Measurements from ENCODE around the gene TANC1.

The TANC1 gene

GRCh38 chr2:158968396-158969161 is at the start of gene TANC1:
Gene TANC1, plus strand, starts transcription at chr2:158968640. Its CDS starts 97,271 bp downstream, at chr2:159065911.
- Histone ChIP-seq H3K36me3 (ENCODE audit: insufficient read depth, low read depth, low read length) (no peaks in the 10 kb centered on the region), H3K9me3 (ENCODE audit: insufficient read depth, low read depth, low read length) (no peaks in the 10 kb centered on the region), H3K27me3 (ENCODE audit: insufficient read depth, low read length) (peaks cover 78% of the 10 kb centered on the region), H3K9ac (ENCODE audit: low read depth, low read length) (peak within 1 kb of the TSS; percentile 63; the same call in 1 of the 2 replicates), H3K4me3 (ENCODE audit: low read length) (peak within 1 kb of the TSS; percentile 88), H3K27ac (ENCODE audit: low read length) (no peak within 1 kb of the TSS), H3K4me1 (ENCODE audit: insufficient read depth, low read length) (peaks cover 9% of the 10 kb centered on the region; the same call in 1 of the 2 replicates)

- Histone ChIP-seq H3K4me1 (ENCODE audit: insufficient read depth, low read length) (peaks cover 15% of the 10 kb centered on the region; the same call in 1 of the 2 replicates), H3K27me3 (ENCODE audit: insufficient read depth, low read length) (no peaks in the 10 kb centered on the region), H3K9ac (ENCODE audit: low read depth, low read length) (no peak overlapping the region), H3K4me3 (ENCODE audit: low read length) (no peak overlapping the region), H3K27ac (ENCODE audit: low read length) (no peak overlapping the region), H3K9me3 (ENCODE audit: insufficient read depth, low read depth, low read length) (no peaks in the 10 kb centered on the region), H3K36me3 (ENCODE audit: insufficient read depth, low read depth, low read length) (no peaks in the 10 kb centered on the region)
Observed at GRCh38 chr2:158921599-158922408, 46.6 kb upstream of the TANC1 start.

- Histone ChIP-seq H3K9ac (ENCODE audit: low read depth, low read length) (no peak overlapping the region), H3K4me3 (ENCODE audit: low read length) (no peak overlapping the region), H3K27me3 (ENCODE audit: insufficient read depth, low read length) (no peaks in the 10 kb centered on the region), H3K36me3 (ENCODE audit: insufficient read depth, low read depth, low read length) (no peaks in the 10 kb centered on the region), H3K4me1 (ENCODE audit: insufficient read depth, low read length) (peaks cover 15% of the 10 kb centered on the region; the same call in 1 of the 2 replicates), H3K9me3 (ENCODE audit: insufficient read depth, low read depth, low read length) (no peaks in the 10 kb centered on the region), H3K27ac (ENCODE audit: low read length) (no peak overlapping the region)
Observed at GRCh38 chr2:158922601-158923000, 45.8 kb upstream of the TANC1 start.

- no peak overlapping the region for H3K9ac ChIP-seq (ENCODE audit: low read depth, low read length)
- H3K27ac ChIP-seq (ENCODE audit: low read length), result no peak overlapping the region
- H3K9me3 ChIP-seq (ENCODE audit: insufficient read depth, low read depth, low read length), result no peaks in the 10 kb centered on the region
- peaks cover 15% of the 10 kb centered on the region; the same call in 1 of the 2 replicates for H3K4me1 ChIP-seq (ENCODE audit: insufficient read depth, low read length)
- H3K27me3 ChIP-seq (ENCODE audit: insufficient read depth, low read length), result no peaks in the 10 kb centered on the region
- no peaks in the 10 kb centered on the region for H3K36me3 ChIP-seq (ENCODE audit: insufficient read depth, low read depth, low read length)
- H3K4me3 ChIP-seq (ENCODE audit: low read length), result no peak overlapping the region
Observed at GRCh38 chr2:158923180-158923594, 45.3 kb upstream of the TANC1 start.

- no peak overlapping the region for H3K27ac ChIP-seq (ENCODE audit: low read length)
- H3K36me3 ChIP-seq (ENCODE audit: insufficient read depth, low read depth, low read length), result no peaks in the 10 kb centered on the region
- H3K4me3 ChIP-seq (ENCODE audit: low read length), result no peak overlapping the region
- H3K9ac ChIP-seq (ENCODE audit: low read depth, low read length), result no peak overlapping the region
- H3K4me1 ChIP-seq (ENCODE audit: insufficient read depth, low read length), result peaks cover 15% of the 10 kb centered on the region; the same call in 1 of the 2 replicates
- no peaks in the 10 kb centered on the region for H3K9me3 ChIP-seq (ENCODE audit: insufficient read depth, low read depth, low read length)
- no peaks in the 10 kb centered on the region for H3K27me3 ChIP-seq (ENCODE audit: insufficient read depth, low read length)
Observed at GRCh38 chr2:158923641-158924040, 44.8 kb upstream of the TANC1 start.

- no peak overlapping the region for H3K9ac ChIP-seq (ENCODE audit: low read depth, low read length)
- no peaks in the 10 kb centered on the region for H3K36me3 ChIP-seq (ENCODE audit: insufficient read depth, low read depth, low read length)
- H3K9me3 ChIP-seq (ENCODE audit: insufficient read depth, low read depth, low read length), result no peaks in the 10 kb centered on the region
- no peaks in the 10 kb centered on the region for H3K27me3 ChIP-seq (ENCODE audit: insufficient read depth, low read length)
- H3K4me3 ChIP-seq (ENCODE audit: low read length), result no peak overlapping the region
- peaks cover 15% of the 10 kb centered on the region; the same call in 1 of the 2 replicates for H3K4me1 ChIP-seq (ENCODE audit: insufficient read depth, low read length)
- no peak overlapping the region for H3K27ac ChIP-seq (ENCODE audit: low read length)
Observed at GRCh38 chr2:158926478-158926948, 41.9 kb upstream of the TANC1 start.

- Histone ChIP-seq H3K36me3 (ENCODE audit: insufficient read depth, low read depth, low read length) (no peaks in the 10 kb centered on the region), H3K4me3 (ENCODE audit: low read length) (no peak overlapping the region), H3K27ac (ENCODE audit: low read length) (no peak overlapping the region), H3K27me3 (ENCODE audit: insufficient read depth, low read length) (no peaks in the 10 kb centered on the region), H3K9me3 (ENCODE audit: insufficient read depth, low read depth, low read length) (no peaks in the 10 kb centered on the region), H3K9ac (ENCODE audit: low read depth, low read length) (no peak overlapping the region), H3K4me1 (ENCODE audit: insufficient read depth, low read length) (peaks cover 2% of the 10 kb centered on the region; the same call in 1 of the 2 replicates)
Observed at GRCh38 chr2:158928515-158928914, 39.9 kb upstream of the TANC1 start.

- H3K27ac ChIP-seq (ENCODE audit: low read length), result no peak overlapping the region
- H3K36me3 ChIP-seq (ENCODE audit: insufficient read depth, low read depth, low read length), result no peaks in the 10 kb centered on the region
- H3K9me3 ChIP-seq (ENCODE audit: insufficient read depth, low read depth, low read length), result no peaks in the 10 kb centered on the region
- no peaks in the 10 kb centered on the region for H3K4me1 ChIP-seq (ENCODE audit: insufficient read depth, low read length)
- H3K4me3 ChIP-seq (ENCODE audit: low read length), result no peak overlapping the region
- H3K9ac ChIP-seq (ENCODE audit: low read depth, low read length), result no peak overlapping the region
- H3K27me3 ChIP-seq (ENCODE audit: insufficient read depth, low read length), result no peaks in the 10 kb centered on the region
Observed at GRCh38 chr2:158928965-158929364, 39.5 kb upstream of the TANC1 start.

GRCh38 chr2:158931572-158931971 is 36.9 kb upstream of the TANC1 start:
- no peaks in the 10 kb centered on the region for H3K9me3 ChIP-seq (ENCODE audit: insufficient read depth, low read depth, low read length)
- H3K27ac ChIP-seq (ENCODE audit: low read length), result no peak overlapping the region
- H3K36me3 ChIP-seq (ENCODE audit: insufficient read depth, low read depth, low read length), result no peaks in the 10 kb centered on the region

GRCh38 chr2:158932131-158932645 is 36.3 kb upstream of the TANC1 start:
- no peaks in the 10 kb centered on the region for H3K27me3 ChIP-seq (ENCODE audit: insufficient read depth, low read length)

More at GRCh38 chr2:158931572-158931971, 36.9 kb upstream of the TANC1 start:
- H3K4me3 ChIP-seq (ENCODE audit: low read length), result no peak overlapping the region
- H3K27me3 ChIP-seq (ENCODE audit: insufficient read depth, low read length), result no peaks in the 10 kb centered on the region
- H3K4me1 ChIP-seq (ENCODE audit: insufficient read depth, low read length), result no peaks in the 10 kb centered on the region
- no peak overlapping the region for H3K9ac ChIP-seq (ENCODE audit: low read depth, low read length)

GRCh38 chr2:158934170-158934569 is 34.3 kb upstream of the TANC1 start:
- Histone ChIP-seq H3K9ac (ENCODE audit: low read depth, low read length) (no peak overlapping the region), H3K9me3 (ENCODE audit: insufficient read depth, low read depth, low read length) (no peaks in the 10 kb centered on the region), H3K27me3 (ENCODE audit: insufficient read depth, low read length) (no peaks in the 10 kb centered on the region), H3K27ac (ENCODE audit: low read length) (no peak overlapping the region), H3K4me1 (ENCODE audit: insufficient read depth, low read length) (no peaks in the 10 kb centered on the region), H3K4me3 (ENCODE audit: low read length) (no peak overlapping the region), H3K36me3 (ENCODE audit: insufficient read depth, low read depth, low read length) (no peaks in the 10 kb centered on the region)

More at GRCh38 chr2:158932131-158932645, 36.3 kb upstream of the TANC1 start:
- Histone ChIP-seq H3K4me1 (ENCODE audit: insufficient read depth, low read length) (no peaks in the 10 kb centered on the region), H3K36me3 (ENCODE audit: insufficient read depth, low read depth, low read length) (no peaks in the 10 kb centered on the region), H3K9me3 (ENCODE audit: insufficient read depth, low read depth, low read length) (no peaks in the 10 kb centered on the region), H3K9ac (ENCODE audit: low read depth, low read length) (no peak overlapping the region), H3K27ac (ENCODE audit: low read length) (no peak overlapping the region), H3K4me3 (ENCODE audit: low read length) (no peak overlapping the region)

All from iPS-20b (cell line).